HepG2 (cell line): ENCODE data around the gene P4HB. TPM values are rescaled to one million over a fixed set of nuclear protein-coding genes. Genes with fewer than 3 reads are reported as not detected.
A peak's percentile ranks its signal among the peaks of the same experiment; 100 is the strongest.

ENCODE experiments used
- FOXJ3 ChIP-seq: sonication (generic); formaldehyde crosslinking; IDR thresholded peaks from 2 replicates; pipeline ENCODE4 v1.4.0; 2020; ENCODE audit warnings: missing genetic modification reagents, mild to moderate bottlenecking, borderline replicate concordance
- HMG20B ChIP-seq: conservative IDR thresholded peaks from 2 replicates; pipeline ENCODE4 v1.6.1; 2016; ENCODE audit warnings: missing genetic modification reagents, missing compliant biosample characterization
- HMGXB4 ChIP-seq, 2 experiments: sonication (generic) in 1 of 2; formaldehyde crosslinking in 1 of 2; IDR thresholded peaks; 2 replicates each; pipeline versions ENCODE4 v1.4.0 to v1.6.1; 2018 to 2020; ENCODE audit warnings: missing genetic modification reagents in 2 of 2, borderline replicate concordance in 1 of 2, low read depth in 1 of 2, mild to moderate bottlenecking in 1 of 2, missing biosample characterization in 1 of 2
- KDM5B ChIP-seq: sonication (generic); formaldehyde crosslinking; IDR thresholded peaks from 2 replicates; pipeline ENCODE4 v1.4.0; 2020; ENCODE audit warnings: missing genetic modification reagents, mild to moderate bottlenecking, borderline replicate concordance
- PRDM10 ChIP-seq: sonication (generic); formaldehyde crosslinking; IDR thresholded peaks from 2 replicates; pipeline ENCODE4 v1.4.0; 2020; ENCODE audit warnings: low read depth, missing genetic modification reagents
- TEF ChIP-seq: sonication (generic); formaldehyde crosslinking; IDR thresholded peaks from 2 replicates; pipeline ENCODE4 v1.5.0; 2020; ENCODE audit warnings: missing genetic modification reagents
- ZNF282 ChIP-seq: fragments of 450-650 bp; IDR thresholded peaks from 2 replicates; pipeline ENCODE4 v1.6.1; 2018; ENCODE audit not compliant: partially characterized antibody
- ZNF3 ChIP-seq: IDR thresholded peaks from 2 replicates; pipeline ENCODE4 v1.7.0; 2017; ENCODE audit warnings: inconsistent platforms
- ZNF350 ChIP-seq: sonication (generic); formaldehyde crosslinking; IDR thresholded peaks from 2 replicates; pipeline ENCODE4 v1.4.0; 2020; ENCODE audit warnings: mild to moderate bottlenecking, low read depth, missing genetic modification reagents, borderline replicate concordance
- ZNF598 ChIP-seq: sonication (generic); formaldehyde crosslinking; IDR thresholded peaks from 2 replicates; pipeline ENCODE4 v1.5.1; 2020; ENCODE audit warnings: mild to moderate bottlenecking, missing genetic modification reagents, borderline replicate concordance
- ZNF660 ChIP-seq: sonication (generic); formaldehyde crosslinking; IDR thresholded peaks from 2 replicates; pipeline ENCODE4 v1.5.1; 2020; ENCODE audit warnings: mild to moderate bottlenecking, low read depth, missing genetic modification reagents, borderline replicate concordance
- ZNF883 ChIP-seq: sonication (generic); formaldehyde crosslinking; IDR thresholded peaks from 2 replicates; pipeline ENCODE4 v1.5.1; 2020; ENCODE audit warnings: mild to moderate bottlenecking, missing genetic modification reagents; ENCODE audit errors: not compliant biosample characterization
- polyA plus RNA-seq, 8 experiments: library from polyadenylated mRNA; depleted of rRNA in 3 of 8; stranded (reverse) in 7 of 8; unstranded in 1 of 8; fragments of >200 nt; fragmentation: Illumina TruSeq in 4 of 8; extraction: Trizol in 4 of 8; gene quantifications; 2 replicates each; pipeline versions ENCODE4 v1.2.1 to v1.2.3, GENCODE V29; 2011 to 2016; ENCODE audit warnings: low read depth in 4 of 8, missing spikeins in 1 of 8, mixed read lengths in 1 of 8; ENCODE audit not compliant: insufficient read depth in 1 of 8
- total RNA-seq, 5 experiments: library from RNA; depleted of rRNA; stranded (reverse); fragments of >200 nt; fragmentation: Illumina TruSeq; extraction: Trizol; gene quantifications; 2 replicates each; pipeline ENCODE4 v1.2.3, GENCODE V29; 2016; ENCODE audit warnings: low read depth in 1 of 5
- TF ChIP-seq, protein P1 (sequence below): sonication (generic); formaldehyde crosslinking; IDR thresholded peaks from 2 replicates; pipeline ENCODE4 v1.5.1; 2020; ENCODE audit warnings: mild to moderate bottlenecking, missing genetic modification reagents, moderate library complexity
- TF ChIP-seq, protein P2 (sequence below): sonication (generic); formaldehyde crosslinking; IDR thresholded peaks from 2 replicates; pipeline ENCODE4 v1.4.0; 2020; ENCODE audit warnings: mild to moderate bottlenecking, missing genetic modification reagents
- TF ChIP-seq, protein P3 (sequence below): sonication (generic); formaldehyde crosslinking; IDR thresholded peaks from 2 replicates; pipeline ENCODE4 v1.4.0; 2020; ENCODE audit warnings: mild to moderate bottlenecking, missing genetic modification reagents

The P4HB gene
- total and polyA plus RNA-seq, 2 of the 13 experiments (the other 11 are each of a cell fraction or from before 2014, with no cell fraction given) = 185 to 782 TPM

DNA sequence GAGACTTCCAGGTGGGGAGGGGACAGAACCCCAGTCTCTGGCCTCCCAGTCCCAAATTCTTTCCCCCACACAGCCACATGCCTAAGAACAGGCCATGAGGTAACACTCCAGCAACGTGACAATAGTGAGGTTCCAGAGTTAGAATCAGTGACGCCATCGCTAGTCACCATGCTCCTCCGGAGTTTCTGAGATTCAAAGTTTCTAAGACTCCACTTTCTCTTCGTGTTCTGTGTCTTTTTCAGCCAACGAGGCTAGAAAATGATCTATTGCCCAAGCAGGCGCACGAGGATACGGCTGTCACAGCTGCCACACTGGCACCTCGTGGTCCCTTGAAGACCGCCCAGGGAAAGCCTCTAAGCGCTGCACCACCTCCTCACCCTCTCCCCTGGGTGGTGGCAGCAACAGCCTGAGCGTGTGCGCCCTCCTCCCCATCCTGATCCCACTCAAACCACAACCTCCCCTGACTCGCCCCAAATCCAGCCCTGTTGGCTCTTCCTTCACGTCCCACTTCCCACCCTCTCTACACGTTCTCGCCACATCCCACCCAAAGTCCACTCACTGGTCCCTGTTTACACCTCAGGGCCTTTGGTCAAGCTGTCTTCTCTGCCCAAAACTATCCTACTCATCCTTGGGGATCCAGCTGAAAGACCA, 28.3 kb downstream of the P4HB start (continued):
- TF ChIP-seq, protein P1, sequence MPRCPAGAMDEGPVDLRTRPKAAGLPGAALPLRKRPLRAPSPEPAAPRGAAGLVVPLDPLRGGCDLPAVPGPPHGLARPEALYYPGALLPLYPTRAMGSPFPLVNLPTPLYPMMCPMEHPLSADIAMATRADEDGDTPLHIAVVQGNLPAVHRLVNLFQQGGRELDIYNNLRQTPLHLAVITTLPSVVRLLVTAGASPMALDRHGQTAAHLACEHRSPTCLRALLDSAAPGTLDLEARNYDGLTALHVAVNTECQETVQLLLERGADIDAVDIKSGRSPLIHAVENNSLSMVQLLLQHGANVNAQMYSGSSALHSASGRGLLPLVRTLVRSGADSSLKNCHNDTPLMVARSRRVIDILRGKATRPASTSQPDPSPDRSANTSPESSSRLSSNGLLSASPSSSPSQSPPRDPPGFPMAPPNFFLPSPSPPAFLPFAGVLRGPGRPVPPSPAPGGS = 0 out of 2 replicates have a peak, but pooled peaks have one; percentile 70
- TF ChIP-seq ZNF883 (CRISPR knock-in tag) (peak; percentile 83), ZNF3 (CRISPR knock-in tag) (no peak), PRDM10 (CRISPR knock-in tag) (0 out of 2 replicates have a peak, but pooled peaks have one; percentile 22), ZNF660 (CRISPR knock-in tag) (0 out of 2 replicates have a peak, but pooled peaks have one; percentile 31), KDM5B (peak; percentile 66; the same call in 1 of the 2 replicates), HMG20B (no peak), ZNF282 (no peak), TEF (CRISPR knock-in tag) (no peak), ZNF350 (CRISPR knock-in tag) (peak; percentile 41; the same call in 1 of the 2 replicates), HMGXB4 (CRISPR knock-in tag; IDR thresholded peaks at IDR 0.05; ENCODE audit: borderline replicate concordance in 1 of 2, low read depth in 1 of 2) (peak in 1 of 2 experiments; percentile 18; a peak in 1 of 4 replicates), ZNF598 (CRISPR knock-in tag) (peak; percentile 90; the same call in 1 of the 2 replicates), FOXJ3 (CRISPR knock-in tag) (no peak)
- TF ChIP-seq, protein P2, sequence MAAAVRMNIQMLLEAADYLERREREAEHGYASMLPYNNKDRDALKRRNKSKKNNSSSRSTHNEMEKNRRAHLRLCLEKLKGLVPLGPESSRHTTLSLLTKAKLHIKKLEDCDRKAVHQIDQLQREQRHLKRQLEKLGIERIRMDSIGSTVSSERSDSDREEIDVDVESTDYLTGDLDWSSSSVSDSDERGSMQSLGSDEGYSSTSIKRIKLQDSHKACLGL (CRISPR knock-in tag) = 0 out of 2 replicates have a peak, but pooled peaks have one; percentile 18
- TF ChIP-seq, protein P3, sequence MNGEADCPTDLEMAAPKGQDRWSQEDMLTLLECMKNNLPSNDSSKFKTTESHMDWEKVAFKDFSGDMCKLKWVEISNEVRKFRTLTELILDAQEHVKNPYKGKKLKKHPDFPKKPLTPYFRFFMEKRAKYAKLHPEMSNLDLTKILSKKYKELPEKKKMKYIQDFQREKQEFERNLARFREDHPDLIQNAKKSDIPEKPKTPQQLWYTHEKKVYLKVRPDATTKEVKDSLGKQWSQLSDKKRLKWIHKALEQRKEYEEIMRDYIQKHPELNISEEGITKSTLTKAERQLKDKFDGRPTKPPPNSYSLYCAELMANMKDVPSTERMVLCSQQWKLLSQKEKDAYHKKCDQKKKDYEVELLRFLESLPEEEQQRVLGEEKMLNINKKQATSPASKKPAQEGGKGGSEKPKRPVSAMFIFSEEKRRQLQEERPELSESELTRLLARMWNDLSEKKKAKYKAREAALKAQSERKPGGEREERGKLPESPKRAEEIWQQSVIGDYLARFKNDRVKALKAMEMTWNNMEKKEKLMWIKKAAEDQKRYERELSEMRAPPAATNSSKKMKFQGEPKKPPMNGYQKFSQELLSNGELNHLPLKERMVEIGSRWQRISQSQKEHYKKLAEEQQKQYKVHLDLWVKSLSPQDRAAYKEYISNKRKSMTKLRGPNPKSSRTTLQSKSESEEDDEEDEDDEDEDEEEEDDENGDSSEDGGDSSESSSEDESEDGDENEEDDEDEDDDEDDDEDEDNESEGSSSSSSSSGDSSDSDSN (CRISPR knock-in tag) = no peak
